Fibroblast of villous mesenchyme (primary cell): Measurements from ENCODE around the gene TBC1D22A. TPM values are rescaled to one million over a fixed set of nuclear protein-coding genes. Genes with fewer than 3 reads are reported as not detected.

Experiments
- DNase-seq: peaks from one replicate; pipeline ENCODE4 v3.0.0-alpha.2; 2010; ENCODE audit warnings: low read depth
- H3K4me3 ChIP-seq: 2 replicates; pipeline ENCODE4 v1.5.1; 2011; ENCODE audit warnings: low read depth, mild to moderate bottlenecking, low read length
- CTCF ChIP-seq: IDR thresholded peaks from 2 replicates; pipeline ENCODE4 v1.5.1; 2012; ENCODE audit warnings: low read depth, mild to moderate bottlenecking, low read length; ENCODE audit not compliant: insufficient read depth
- total RNA-seq: library from RNA; depleted of rRNA; stranded (reverse); fragments of >200 nt; gene quantifications from 2 replicates; pipeline ENCODE4 v1.2.3, GENCODE V29; 2012

TBC1D22A gene
- total RNA-seq, 1 donor: 12.5 TPM

DNA sequence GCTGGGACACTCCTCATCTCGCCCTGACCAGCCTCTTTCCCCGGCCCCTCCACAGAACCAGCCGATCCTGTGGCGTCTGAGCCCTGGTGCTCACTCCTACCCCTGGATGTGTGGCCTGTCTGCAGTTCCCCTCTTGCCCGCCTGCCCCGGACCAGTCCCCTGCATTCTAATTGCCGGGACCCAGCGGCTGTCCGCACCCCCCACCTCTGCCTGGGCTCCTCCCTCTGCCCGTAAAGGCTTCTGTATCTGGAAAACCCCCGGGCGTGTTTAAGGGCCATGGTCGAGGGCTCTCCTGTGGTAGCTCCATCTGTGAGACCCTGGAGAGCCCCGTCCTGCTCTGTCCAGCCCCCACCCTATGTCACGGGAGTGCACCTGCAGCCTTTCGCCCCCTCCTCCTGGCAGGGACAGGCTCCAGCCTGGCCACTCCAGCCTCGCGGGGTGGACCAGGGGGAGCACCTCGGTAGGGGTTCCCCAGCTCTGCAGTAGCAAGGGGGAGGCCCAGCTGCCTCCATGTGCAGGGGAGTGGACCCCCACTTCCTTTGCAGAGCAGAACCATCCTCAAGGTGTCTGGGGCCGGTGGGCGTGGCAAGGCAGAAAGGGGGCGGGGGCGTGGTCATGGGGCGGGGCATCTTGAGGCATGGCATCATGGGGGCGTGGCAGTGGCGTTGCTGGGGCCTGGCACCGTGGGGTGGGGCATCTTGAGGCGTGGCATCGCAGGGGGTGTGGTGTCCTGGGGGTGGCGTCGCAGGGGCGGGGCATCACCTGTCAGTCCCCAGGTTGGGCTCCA is 430.4 kb downstream of the TBC1D22A start:
- no peak for TF ChIP-seq CTCF
- DNase-seq: no peak
- no peak overlapping the region for H3K4me3 ChIP-seq

DNA sequence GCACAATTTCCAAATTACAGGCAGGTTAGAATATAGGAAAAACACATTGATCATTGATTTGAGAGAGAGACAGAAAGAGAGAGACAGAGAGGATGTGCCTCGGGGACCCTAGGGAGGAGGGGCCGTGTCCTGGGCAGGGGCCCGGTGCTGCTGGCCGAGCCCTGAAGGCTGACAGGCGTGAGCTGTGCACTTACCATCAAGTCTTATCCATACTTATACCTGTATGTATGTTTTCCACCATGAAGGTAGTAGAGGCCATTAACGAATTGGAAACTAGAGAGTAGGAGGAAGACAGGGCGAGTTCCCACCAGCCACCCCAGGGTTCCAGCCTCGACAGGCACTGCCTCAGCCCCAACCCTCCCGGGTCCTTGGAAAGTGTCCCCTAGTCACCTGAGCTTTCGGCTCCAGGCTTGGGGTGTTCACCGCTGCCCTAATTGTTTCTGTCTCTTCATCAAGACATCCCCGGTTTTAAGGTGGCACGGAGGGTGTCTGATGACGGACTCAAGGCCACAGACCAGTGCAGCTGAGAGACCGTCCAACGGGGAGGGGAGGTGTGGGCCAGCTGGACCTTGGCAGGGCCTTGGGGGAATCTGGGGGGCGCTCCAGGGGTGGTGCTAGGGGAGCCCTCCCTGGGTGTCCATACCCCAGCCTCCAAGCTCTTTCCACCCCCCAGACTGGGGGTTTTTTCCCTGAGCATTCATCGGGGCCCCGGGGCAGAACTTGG is 431.3 kb downstream of the TBC1D22A start:
- DNase-seq: no peak
- TF ChIP-seq CTCF: no peak

DNA sequence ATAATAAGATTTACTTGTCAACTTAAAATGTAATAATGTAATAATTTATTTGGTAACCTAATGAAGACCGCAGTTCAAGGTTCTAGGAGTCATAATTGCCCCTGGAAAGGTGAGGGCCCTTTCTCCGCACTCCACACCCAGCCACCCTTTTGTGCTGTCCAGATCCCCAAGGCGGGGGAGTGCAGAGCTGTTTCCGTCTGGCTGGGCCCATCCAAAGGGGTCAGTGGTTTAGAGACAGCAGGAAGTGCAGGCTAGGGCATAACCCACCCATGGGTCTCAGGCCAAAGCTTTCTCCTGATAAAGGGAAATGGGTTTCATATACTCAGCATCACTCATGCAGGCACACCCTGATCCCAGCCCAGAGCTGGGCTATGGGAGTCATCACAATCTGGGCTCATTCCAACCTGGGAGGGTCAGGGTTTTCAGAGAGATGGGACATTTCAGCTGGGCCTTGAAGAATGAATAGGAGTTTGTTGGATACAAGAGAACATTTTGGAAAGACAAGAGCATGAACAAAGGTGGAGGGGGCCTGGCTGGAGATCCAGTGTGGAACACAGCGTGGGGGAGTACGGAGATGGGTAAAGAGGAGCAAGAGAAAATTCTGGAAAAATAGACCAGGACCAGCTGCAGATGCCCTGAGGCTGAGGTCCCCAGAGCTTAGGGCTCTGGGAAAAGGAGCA is 432.2 kb downstream of the TBC1D22A start:
- H3K4me3 ChIP-seq: no peak overlapping the region
- DNase-seq: no peak
- no peak for TF ChIP-seq CTCF

More for the DNA sequence above, 431.3 kb downstream of the TBC1D22A start:
- H3K4me3 ChIP-seq: no peak overlapping the region

GRCh38 chr22:47195156-47195483 is 432.7 kb downstream of the TBC1D22A start:
- TF ChIP-seq CTCF: no peak
- H3K4me3 ChIP-seq: no peak overlapping the region
- DNase-seq: no peak

- TF ChIP-seq CTCF: no peak
- no peak overlapping the region for H3K4me3 ChIP-seq
- DNase-seq: no peak
These were observed 433.2 kb downstream of the TBC1D22A start for GRCh38 chr22:47195484-47196165.

DNA sequence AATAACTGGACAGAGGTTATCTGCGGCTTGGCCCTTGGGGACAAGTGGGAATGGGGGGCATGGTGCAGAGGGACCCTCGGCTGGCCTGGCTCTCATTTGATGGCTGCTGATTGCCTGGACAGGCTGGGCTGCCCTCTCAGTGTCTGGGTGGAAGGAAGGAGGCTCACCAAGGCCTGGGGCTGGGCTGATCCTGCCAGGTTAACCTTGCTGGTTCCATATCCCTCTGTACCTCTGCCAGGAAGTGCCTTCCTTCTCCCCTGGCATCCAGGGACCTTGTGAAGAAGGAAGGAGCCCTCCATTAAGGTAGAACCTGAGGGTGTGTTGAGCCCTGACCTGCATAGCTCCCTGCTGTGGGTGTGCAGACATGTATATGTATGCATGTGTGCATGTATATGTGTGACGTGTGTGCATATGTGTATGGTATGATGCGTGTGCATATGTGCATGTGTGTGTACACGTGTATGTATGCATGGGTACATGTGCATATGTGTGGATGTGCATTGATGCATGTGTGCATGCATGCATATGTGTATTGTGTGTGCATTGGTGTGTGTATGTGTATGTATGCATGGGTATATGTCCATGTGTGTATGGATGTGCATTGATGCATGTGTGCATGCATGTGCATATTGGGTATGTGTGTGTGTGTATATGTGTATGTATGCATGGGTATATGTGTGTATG is 433.9 kb downstream of the TBC1D22A start:
- no peak for DNase-seq
- TF ChIP-seq CTCF: no peak

More for the DNA sequence above, 433.9 kb downstream of the TBC1D22A start:
- H3K4me3 ChIP-seq: no peak overlapping the region
